Measurements from ENCODE around the gene FBXW9.
A peak's percentile ranks its signal among the peaks of the same experiment; 100 is the strongest.

The FBXW9 gene

GRCh38 chr19:12668346-12668745 is 28.1 kb downstream of the FBXW9 start:
- TF ChIP-seq, protein P1, sequence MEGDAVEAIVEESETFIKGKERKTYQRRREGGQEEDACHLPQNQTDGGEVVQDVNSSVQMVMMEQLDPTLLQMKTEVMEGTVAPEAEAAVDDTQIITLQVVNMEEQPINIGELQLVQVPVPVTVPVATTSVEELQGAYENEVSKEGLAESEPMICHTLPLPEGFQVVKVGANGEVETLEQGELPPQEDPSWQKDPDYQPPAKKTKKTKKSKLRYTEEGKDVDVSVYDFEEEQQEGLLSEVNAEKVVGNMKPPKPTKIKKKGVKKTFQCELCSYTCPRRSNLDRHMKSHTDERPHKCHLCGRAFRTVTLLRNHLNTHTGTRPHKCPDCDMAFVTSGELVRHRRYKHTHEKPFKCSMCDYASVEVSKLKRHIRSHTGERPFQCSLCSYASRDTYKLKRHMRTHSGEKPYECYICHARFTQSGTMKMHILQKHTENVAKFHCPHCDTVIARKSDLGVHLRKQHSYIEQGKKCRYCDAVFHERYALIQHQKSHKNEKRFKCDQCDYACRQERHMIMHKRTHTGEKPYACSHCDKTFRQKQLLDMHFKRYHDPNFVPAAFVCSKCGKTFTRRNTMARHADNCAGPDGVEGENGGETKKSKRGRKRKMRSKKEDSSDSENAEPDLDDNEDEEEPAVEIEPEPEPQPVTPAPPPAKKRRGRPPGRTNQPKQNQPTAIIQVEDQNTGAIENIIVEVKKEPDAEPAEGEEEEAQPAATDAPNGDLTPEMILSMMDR (IDR thresholded peaks at IDR 0.05; ENCODE audit: insufficient read depth, low read length, poor library complexity, severe bottlenecking): no peak
- DNase-seq (ENCODE audit: extremely low read depth, insufficient read length): no peak
- Histone ChIP-seq H3K27me3 (replicated peaks; ENCODE audit: control insufficient read depth, insufficient read depth, low read length) (no peaks in the 10 kb centered on the region), H3K36me3 (ENCODE audit: control insufficient read depth, insufficient read depth, low read length) (peaks cover 23% of the 10 kb centered on the region), H3K4me3 (replicated peaks; ENCODE audit: low read depth, low read length) (peak overlapping the region; percentile 84)

DNA sequence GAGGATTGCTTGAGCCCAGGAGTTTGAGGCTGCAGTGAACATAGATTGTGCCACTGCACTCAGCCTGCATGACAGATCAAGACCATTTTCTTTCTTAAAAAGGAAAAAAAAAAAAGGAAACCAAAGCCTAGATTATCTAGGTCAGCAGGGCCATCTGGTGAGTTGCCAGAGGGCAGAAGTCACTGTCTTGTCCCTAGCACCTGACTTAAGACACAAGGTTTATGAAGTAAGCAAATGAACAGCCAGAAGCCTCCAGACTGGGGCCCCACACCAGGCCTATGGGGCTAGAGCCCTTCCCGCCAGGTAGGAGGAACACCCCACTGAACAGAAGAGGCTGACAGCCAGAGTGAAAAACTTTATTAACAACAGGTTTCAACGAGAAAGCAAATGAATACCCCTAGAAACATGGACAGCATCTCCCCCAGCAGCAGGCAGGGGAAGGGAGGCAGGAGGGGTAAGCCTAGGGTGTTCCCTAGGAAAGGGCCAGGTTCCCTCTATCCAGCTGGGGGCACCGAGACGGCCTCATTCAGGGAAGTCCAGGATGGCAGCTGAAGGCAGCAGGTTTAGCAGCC is 28.6 kb downstream of the FBXW9 start:
- TF ChIP-seq, protein P1 (IDR thresholded peaks at IDR 0.05; ENCODE audit: insufficient read depth, low read length, poor library complexity, severe bottlenecking): no peak
- Histone ChIP-seq H3K4me3 (replicated peaks; ENCODE audit: low read depth, low read length) (no peak overlapping the region), H3K27me3 (replicated peaks; ENCODE audit: control insufficient read depth, insufficient read depth, low read length) (no peaks in the 10 kb centered on the region), H3K36me3 (ENCODE audit: control insufficient read depth, insufficient read depth, low read length) (peaks cover 23% of the 10 kb centered on the region)
- no peak for DNase-seq (ENCODE audit: extremely low read depth, insufficient read length)

- TF ChIP-seq, protein P1 (IDR thresholded peaks at IDR 0.05; ENCODE audit: insufficient read depth, low read length, poor library complexity, severe bottlenecking): no peak
- H3K36me3 ChIP-seq (ENCODE audit: control insufficient read depth, insufficient read depth, low read length): peaks cover 24% of the 10 kb centered on the region
- no peaks in the 10 kb centered on the region for H3K27me3 ChIP-seq (replicated peaks; ENCODE audit: control insufficient read depth, insufficient read depth, low read length)
- peak within 1 kb of the TSS; percentile 89 for H3K4me3 ChIP-seq (replicated peaks; ENCODE audit: low read depth, low read length)
- DNase-seq (ENCODE audit: extremely low read depth, insufficient read length): peak; percentile 89
These were observed 30.0 kb downstream of the FBXW9 start, which contains the start of the genes MAN2B1 and WDR83 for GRCh38 chr19:12666265-12667048. Gene MAN2B1 (minus strand): TSS chr19:12666742. CDS start chr19:12666701, 41 bp downstream. Gene WDR83 (plus strand): TSS chr19:12666807. CDS start chr19:12669791, 2,984 bp downstream.

DNA sequence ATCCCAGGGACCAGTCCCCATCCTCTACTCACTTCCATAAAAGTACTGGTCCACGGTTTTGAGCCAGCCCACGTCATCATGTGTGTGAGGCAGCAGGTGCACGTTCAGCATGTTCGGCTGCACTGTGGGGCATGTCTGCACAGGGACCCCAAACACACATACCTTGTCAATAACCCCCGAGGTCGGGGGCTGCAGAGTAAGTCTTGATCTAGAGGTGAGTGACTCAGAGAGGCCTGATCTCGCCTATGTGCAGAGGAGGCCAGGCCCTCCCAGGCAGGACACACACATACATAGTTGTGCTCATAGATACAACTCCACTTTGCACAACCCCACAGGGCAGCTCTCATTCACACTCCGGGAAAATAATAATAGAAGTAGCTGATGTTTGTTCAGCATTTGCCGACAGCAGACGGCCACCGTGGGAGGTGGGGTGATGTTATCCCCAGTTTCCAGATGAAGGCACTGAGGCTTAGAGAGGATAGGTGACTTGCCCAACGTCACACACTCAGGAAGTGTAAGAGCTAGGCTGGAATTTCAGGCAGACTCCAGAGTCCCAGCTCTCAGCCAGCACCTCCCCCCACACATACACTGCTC is 30.7 kb downstream of the FBXW9 start:
- Histone ChIP-seq H3K36me3 (ENCODE audit: control insufficient read depth, insufficient read depth, low read length) (peaks cover 29% of the 10 kb centered on the region), H3K4me3 (replicated peaks; ENCODE audit: low read depth, low read length) (peak overlapping the region; percentile 89), H3K27me3 (replicated peaks; ENCODE audit: control insufficient read depth, insufficient read depth, low read length) (no peaks in the 10 kb centered on the region)
- TF ChIP-seq, protein P1 (IDR thresholded peaks at IDR 0.05; ENCODE audit: insufficient read depth, low read length, poor library complexity, severe bottlenecking): no peak
- DNase-seq (ENCODE audit: extremely low read depth, insufficient read length): no peak

- Histone ChIP-seq H3K4me3 (replicated peaks; ENCODE audit: low read depth, low read length) (peak overlapping the region; percentile 89), H3K27me3 (replicated peaks; ENCODE audit: control insufficient read depth, insufficient read depth, low read length) (no peaks in the 10 kb centered on the region), H3K36me3 (ENCODE audit: control insufficient read depth, insufficient read depth, low read length) (peaks cover 29% of the 10 kb centered on the region)
- peak; percentile 46 for DNase-seq (ENCODE audit: extremely low read depth, insufficient read length)
- TF ChIP-seq, protein P1 (IDR thresholded peaks at IDR 0.05; ENCODE audit: insufficient read depth, low read length, poor library complexity, severe bottlenecking): no peak
These were observed 31.2 kb downstream of the FBXW9 start for GRCh38 chr19:12665281-12665573.

Measured in GM06990 (cell line).